ENCODE measurements around the gene CDK5RAP1.

DNA sequence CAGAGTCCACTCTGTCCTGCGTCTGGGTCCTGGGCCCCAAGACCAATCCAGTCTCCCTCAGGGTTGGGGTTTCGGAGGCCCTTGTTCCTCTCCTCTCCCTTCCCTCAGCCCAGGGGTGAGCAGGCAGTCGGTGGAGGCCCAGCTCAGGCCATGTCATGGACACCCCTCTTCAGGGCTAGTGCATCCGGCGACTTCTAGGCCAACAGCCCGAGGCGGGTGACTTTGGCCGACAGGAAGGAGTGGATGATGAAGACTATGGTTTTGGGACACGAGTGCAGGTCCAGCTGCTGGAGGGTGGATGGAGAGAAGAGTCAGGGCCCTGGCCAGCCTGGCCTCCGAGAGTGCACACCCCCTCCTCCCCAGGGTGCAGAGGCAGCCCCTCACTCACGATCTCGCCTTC lies 7.0 kb upstream of the CDK5RAP1 start:
- no peak for TF ChIP-seq POLR2AphosphoS5 (IDR thresholded peaks at IDR 0.05; ENCODE audit: insufficient read depth in 1 of 2, low read depth in 1 of 2)
- TF ChIP-seq, protein P1, sequence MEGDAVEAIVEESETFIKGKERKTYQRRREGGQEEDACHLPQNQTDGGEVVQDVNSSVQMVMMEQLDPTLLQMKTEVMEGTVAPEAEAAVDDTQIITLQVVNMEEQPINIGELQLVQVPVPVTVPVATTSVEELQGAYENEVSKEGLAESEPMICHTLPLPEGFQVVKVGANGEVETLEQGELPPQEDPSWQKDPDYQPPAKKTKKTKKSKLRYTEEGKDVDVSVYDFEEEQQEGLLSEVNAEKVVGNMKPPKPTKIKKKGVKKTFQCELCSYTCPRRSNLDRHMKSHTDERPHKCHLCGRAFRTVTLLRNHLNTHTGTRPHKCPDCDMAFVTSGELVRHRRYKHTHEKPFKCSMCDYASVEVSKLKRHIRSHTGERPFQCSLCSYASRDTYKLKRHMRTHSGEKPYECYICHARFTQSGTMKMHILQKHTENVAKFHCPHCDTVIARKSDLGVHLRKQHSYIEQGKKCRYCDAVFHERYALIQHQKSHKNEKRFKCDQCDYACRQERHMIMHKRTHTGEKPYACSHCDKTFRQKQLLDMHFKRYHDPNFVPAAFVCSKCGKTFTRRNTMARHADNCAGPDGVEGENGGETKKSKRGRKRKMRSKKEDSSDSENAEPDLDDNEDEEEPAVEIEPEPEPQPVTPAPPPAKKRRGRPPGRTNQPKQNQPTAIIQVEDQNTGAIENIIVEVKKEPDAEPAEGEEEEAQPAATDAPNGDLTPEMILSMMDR (IDR thresholded peaks at IDR 0.05), result no peak
